ENCODE results near the gene CEBPG.

CEBPG gene

DNA sequence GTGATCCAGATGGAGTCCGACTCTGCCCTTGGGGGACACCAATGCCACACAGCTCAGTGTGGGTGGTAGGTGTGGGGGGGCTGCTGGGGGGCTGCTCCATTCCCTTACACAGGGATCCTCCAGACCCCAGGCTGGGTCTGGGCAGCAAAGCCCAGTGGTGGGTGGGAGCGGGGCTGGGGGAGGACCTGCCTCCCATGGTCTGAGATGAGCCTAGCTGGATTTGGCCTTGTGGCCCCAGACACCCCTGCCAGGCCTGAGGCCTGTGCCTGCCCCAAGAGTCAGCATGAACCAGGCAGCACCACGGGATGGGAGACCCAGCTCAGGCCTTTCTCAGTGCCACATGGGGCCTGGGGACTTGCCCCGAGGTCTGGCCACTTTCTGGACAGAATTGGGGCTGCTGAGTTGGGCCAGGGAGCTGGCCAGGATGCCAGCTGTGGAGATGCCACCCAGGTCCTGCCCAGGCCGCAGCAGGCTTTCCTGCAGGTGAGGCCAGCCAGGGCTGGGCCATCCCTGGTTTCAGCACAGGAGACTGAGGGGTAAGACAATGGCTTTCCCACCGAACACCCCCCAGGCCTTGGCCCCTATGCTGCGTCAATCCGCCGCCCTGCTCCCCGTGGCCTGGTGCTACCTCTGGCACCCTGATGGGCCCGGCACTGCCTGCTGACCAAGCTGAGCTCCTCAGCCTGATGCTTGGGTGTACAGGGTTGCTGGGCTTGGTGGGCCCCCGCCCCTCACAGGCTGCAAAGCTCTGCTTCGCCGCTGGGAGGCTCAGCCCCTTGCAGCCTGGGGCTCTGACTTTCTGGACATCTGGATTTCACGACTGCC is 24.2 kb downstream of the CEBPG start:
- no peak for DNase-seq (ENCODE audit: low spot score)
- TF ChIP-seq, protein P1, sequence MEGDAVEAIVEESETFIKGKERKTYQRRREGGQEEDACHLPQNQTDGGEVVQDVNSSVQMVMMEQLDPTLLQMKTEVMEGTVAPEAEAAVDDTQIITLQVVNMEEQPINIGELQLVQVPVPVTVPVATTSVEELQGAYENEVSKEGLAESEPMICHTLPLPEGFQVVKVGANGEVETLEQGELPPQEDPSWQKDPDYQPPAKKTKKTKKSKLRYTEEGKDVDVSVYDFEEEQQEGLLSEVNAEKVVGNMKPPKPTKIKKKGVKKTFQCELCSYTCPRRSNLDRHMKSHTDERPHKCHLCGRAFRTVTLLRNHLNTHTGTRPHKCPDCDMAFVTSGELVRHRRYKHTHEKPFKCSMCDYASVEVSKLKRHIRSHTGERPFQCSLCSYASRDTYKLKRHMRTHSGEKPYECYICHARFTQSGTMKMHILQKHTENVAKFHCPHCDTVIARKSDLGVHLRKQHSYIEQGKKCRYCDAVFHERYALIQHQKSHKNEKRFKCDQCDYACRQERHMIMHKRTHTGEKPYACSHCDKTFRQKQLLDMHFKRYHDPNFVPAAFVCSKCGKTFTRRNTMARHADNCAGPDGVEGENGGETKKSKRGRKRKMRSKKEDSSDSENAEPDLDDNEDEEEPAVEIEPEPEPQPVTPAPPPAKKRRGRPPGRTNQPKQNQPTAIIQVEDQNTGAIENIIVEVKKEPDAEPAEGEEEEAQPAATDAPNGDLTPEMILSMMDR (IDR thresholded peaks at IDR 0.05; ENCODE audit: extremely low read depth, missing control alignments), result no peak

DNA sequence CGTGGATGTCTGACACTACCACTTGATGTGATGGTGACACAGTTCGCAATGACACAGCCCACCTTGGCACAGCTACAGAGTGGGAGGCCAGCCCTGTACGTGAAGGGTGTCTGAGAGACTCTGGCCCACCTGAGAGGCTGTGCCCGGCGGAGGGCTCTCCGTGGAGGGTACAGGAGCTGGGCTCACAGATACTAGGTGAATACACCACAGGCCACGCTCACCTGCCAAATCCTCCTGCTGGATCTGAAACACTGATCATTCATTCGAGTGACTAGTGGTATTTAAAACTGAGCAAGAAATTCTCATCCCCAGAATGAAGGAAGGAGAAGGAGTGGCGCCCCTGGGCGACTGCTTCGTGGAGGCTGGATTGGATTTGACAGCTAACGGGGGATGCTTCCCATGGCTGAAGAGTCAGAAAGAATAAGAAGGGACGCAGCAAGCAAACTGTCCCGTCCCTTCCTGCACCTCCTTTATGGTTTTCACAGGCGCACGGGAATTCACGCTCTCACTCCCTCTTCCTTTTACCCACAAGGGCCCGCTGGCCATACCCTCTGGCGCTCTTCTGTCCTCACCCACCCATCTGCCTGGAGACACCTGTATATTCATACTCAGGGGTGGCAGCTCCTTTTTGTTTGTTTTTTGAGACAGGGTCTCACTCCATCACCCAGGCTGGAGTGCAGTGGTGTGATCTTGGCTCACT is 25.0 kb downstream of the CEBPG start:
- TF ChIP-seq, protein P1 (IDR thresholded peaks at IDR 0.05; ENCODE audit: extremely low read depth, missing control alignments), result no peak
- no peak for DNase-seq (ENCODE audit: low spot score)

DNA sequence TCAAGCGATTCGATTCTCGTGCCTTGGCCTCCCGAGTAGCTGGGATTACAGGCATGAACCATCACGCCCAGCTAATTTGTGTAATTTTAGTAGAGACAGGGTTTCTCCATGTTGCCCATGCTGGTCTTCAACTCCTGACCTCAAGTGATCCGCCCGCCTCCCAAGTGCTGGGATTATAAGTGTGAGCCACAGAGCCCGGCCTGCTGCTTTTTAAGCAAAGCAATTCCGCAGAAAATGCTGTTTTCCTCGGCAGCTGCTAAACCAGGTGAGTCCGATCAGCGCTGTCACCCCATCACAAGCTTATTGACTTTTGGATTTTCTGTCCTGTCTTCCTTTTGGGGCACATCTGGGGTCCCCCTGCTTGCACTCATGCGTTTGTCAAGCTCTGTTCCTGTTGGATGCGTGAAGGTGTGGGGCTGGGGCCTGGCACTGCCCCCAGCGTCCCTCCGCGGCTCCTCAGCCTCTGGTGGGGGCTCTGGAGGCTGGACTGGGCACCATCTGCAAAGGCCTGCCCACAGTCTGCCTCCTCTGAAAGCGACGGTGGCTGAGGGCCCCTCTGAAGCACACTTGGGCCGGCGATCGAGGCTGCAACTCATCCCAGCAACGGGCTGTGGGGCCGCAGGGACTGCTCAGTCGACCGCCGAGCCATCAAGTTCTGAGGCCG is 25.7 kb downstream of the CEBPG start:
- no peak for DNase-seq (ENCODE audit: low spot score)
- TF ChIP-seq, protein P1 (IDR thresholded peaks at IDR 0.05; ENCODE audit: extremely low read depth, missing control alignments), result no peak

DNA sequence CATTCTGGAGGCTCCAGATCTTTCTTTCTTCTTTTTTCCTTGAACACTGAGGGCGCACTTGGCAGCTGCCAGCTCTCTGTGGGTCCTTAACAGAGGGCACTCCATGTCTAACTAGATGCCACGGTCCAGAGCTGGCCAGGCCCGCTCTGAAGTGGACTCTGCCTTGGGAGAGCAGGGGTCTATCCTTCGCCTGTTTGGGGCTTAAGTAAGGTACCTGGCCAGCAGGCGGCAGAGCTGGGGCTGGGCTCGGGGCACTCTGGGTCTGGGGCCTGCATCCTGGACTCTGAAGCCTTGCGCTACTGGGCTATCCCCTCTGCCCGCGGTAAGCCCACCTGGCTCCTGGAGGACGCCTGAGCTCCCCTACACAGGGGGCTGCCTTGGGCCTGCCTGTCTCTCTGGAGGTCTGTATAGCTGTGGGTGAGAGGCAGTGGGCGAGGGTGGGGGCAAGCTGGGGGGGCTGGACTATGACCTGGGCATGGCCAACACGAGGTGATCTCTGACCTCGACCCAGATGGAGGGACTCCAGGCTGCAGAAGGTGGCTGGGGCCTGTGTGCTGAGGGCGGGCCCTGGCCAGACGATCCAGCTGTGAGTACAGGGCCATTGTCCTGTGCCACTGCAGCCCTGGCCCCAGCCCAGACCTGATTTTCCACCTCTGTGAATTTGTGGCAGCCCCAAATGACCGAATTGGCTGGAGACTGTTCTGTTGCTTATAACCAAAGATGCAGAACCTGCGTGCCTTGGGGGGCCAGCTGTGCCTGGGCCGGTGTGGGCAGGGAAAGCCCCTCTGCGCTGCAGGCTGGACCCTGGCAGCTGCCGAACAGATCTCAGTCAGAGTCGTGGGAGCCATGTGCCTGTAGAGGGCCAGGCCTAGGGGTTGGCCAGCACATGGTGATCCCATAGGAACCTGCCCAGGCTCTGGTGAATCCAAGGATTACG is 26.5 kb downstream of the CEBPG start:
- TF ChIP-seq, protein P1 (IDR thresholded peaks at IDR 0.05; ENCODE audit: extremely low read depth, missing control alignments), result no peak
- no peak for DNase-seq (ENCODE audit: low spot score)

DNA sequence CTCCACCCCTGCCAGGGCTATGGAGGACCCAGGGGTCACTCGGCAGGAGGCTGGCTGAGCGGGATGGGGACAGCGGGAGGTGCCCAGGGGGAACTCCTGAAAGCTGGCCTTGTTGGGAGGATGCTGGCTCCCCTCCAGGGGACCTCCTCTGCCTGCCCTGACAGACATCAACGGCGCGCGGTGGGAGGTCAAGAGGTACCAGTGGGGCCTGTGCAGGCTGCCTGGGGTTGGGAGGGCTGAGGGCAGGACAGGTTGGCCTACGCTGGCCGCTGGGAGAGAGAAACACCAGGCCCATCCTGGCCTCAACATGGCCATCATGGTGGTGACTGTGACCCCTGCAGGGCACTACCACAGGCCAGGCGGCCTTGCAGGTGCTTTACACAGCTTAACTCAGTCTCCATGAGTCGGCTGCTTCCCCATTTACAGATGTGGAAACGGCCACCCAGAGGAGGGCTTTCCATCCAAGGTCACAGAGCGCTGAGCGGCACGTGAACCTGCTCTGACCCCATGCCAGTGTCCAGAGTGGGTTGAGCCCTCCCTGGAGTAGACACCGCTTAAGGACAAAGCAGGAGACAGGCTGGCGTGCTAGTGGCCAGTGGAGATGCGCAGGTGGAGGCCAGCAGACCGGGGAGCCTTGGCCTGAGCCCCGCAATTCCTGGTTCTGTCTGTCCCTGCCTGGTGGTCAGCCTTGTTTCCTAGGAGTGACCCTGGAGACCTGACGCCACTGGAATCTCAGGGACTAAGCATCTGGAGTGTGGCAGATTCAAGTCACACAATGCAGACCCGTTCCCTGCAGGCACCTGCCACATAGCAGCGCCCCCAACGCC is 27.6 kb downstream of the CEBPG start:
- no peak for DNase-seq (ENCODE audit: low spot score)
- TF ChIP-seq, protein P1 (IDR thresholded peaks at IDR 0.05; ENCODE audit: extremely low read depth, missing control alignments), result no peak

DNA sequence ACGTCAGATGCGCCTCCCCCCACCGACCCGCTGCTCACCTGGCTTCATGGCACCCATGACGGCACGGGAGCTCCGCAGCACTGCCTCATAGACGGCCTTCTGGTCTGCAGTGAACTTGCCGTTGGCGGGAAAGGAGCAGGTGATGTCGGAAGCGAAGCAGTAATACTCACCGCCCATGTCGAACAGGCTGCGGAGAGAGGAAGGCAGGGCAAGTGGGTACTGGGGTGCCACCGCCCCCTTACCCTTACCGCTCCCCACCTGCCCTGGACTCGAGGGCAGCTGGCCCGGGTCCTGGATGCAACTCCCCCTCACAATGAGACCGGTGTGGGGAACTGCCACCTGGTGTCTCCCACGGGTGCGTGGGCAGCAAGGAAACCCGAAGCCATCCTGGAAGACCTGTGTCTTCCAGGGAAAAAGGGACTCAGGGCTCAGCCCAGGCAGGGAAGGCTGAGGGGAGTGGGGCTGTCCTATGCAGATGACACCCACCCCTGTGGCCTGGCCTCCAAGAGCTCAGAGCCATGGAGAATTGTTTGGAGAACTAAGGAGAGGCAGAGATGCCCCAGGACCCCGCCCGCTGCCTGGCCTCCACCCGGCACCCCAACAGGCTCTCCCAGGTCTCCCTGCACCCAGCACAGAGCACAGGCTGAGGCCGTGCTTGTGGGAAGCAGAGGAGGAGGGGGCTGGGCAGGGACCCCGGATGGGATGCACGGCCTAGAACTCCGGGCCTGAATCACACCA is 28.3 kb downstream of the CEBPG start:
- no peak for DNase-seq (ENCODE audit: low spot score)
- TF ChIP-seq, protein P1 (IDR thresholded peaks at IDR 0.05; ENCODE audit: extremely low read depth, missing control alignments), result no peak

Measured in GM20000 (cell line).